Breast epithelium (tissue), 4 donors: ENCODE data around the gene NEK5. TPM values are rescaled to one million over a fixed set of nuclear protein-coding genes. Genes with fewer than 3 reads are reported as not detected.
"Not testable (repeated sequence)": the region's sequence is repeated elsewhere in the genome, so short reads cannot be mapped to it uniquely, and the experiment has no call there.

Experiments
- DNase-seq, 2 donors: peaks; one replicate each; pipeline ENCODE4 v3.0.0-alpha.2; 2019; ENCODE audit warnings: low spot score in 2 of 2
- H3K27ac ChIP-seq, 2 donors: fragments of 200-600 bp; sonication (generic) in 1 of 2; one replicate each; pipeline ENCODE4 v1.5.1; 2016 to 2019; ENCODE audit warnings: mild to moderate bottlenecking in 1 of 2
- H3K27me3 ChIP-seq, 2 donors: fragments of 200-600 bp; sonication (generic) in 1 of 2; one replicate each; pipeline versions ENCODE4 v1.5.1 to v1.6.0; 2017 to 2019; ENCODE audit warnings: control low read depth in 1 of 2, mild to moderate bottlenecking in 1 of 2
- H3K36me3 ChIP-seq: fragments of 200-600 bp; one replicate; pipeline ENCODE4 v1.5.1; 2019
- H3K4me1 ChIP-seq, 2 donors: fragments of 200-600 bp; sonication (generic); one replicate each; pipeline ENCODE4 v1.5.1; 2016 to 2019; ENCODE audit warnings: control low read depth in 1 of 2
- H3K4me3 ChIP-seq, 3 donors: fragments of 200-600 bp; sonication (generic); 1 replicate in 2 of 3; 2 replicates in 1 of 3; pipeline ENCODE4 v1.5.1; 2016 to 2019; ENCODE audit warnings: mild to moderate bottlenecking in 3 of 3, moderate library complexity in 2 of 3
- H3K9me3 ChIP-seq, 2 donors: fragments of 200-600 bp; sonication (generic) in 1 of 2; one replicate each; pipeline ENCODE4 v1.5.1; 2016 to 2019; ENCODE audit warnings: control low read depth in 1 of 2
- CTCF ChIP-seq, 3 donors: fragments of 450-650 bp; IDR thresholded peaks; one replicate each; pipeline ENCODE4 v1.5.1; 2016 to 2017; ENCODE audit warnings: antibody characterized with exemption in 3 of 3, mild to moderate bottlenecking in 3 of 3, moderate library complexity in 3 of 3
- POLR2A ChIP-seq: fragments of 450-650 bp; IDR thresholded peaks from one replicate; pipeline ENCODE4 v1.6.1; 2016; ENCODE audit warnings: antibody characterized with exemption, mild to moderate bottlenecking, moderate library complexity
- POLR2AphosphoS5 ChIP-seq, 3 donors: sonication (generic); formaldehyde crosslinking; IDR thresholded peaks; one replicate each; pipeline ENCODE4 v1.6.1; 2017; ENCODE audit warnings: antibody characterized with exemption in 3 of 3
- intact Hi-C: fragments of 100-400 bp; cut with DNase I; formaldehyde crosslinking; loops from one replicate; pipeline ENCODE4 v1.15.1; 2023; ENCODE audit warnings: low total_unique reads
- total RNA-seq, 3 donors: library from RNA; depleted of rRNA; stranded (reverse); fragments of >200 nt; gene quantifications; one replicate each; pipeline ENCODE4 v1.1.0, GENCODE V29; 2016

NEK5 gene
- total RNA-seq, 3 donors from 2014 or later = 0.16 to 2.9 (median 0.98) TPM

- TF ChIP-seq POLR2AphosphoS5 (IDR thresholded peaks at IDR 0.05) (no peak), POLR2A (no peak), CTCF (IDR thresholded peaks at IDR 0.05) (no peak)
- Histone ChIP-seq H3K36me3 (no peaks in the 10 kb centered on the region), H3K9me3 (no peaks in the 10 kb centered on the region), H3K27ac (no peak overlapping the region), H3K27me3 (no peaks in the 10 kb centered on the region), H3K4me1 (no peaks in the 10 kb centered on the region), H3K4me3 (no peak overlapping the region)
- intact Hi-C loops = no loop called here
- DNase-seq = no peak
These were observed 36.8 kb downstream of the NEK5 start for GRCh38 chr13:52092087-52092486.

- Histone ChIP-seq H3K9me3 (no peaks in the 10 kb centered on the region), H3K27ac (no peak overlapping the region), H3K36me3 (no peaks in the 10 kb centered on the region), H3K4me3 (no peak overlapping the region), H3K27me3 (no peaks in the 10 kb centered on the region), H3K4me1 (no peaks in the 10 kb centered on the region)
- DNase-seq = no peak
- intact Hi-C loops = no loop called here
- TF ChIP-seq POLR2AphosphoS5 (IDR thresholded peaks at IDR 0.05) = no peak
- no peak for TF ChIP-seq POLR2A
- TF ChIP-seq CTCF (IDR thresholded peaks at IDR 0.05) = no peak
These were observed 37.4 kb downstream of the NEK5 start for GRCh38 chr13:52091473-52091872.

- no peak for TF ChIP-seq POLR2AphosphoS5 (IDR thresholded peaks at IDR 0.05)
- TF ChIP-seq POLR2A = no peak
- no peak for TF ChIP-seq CTCF (IDR thresholded peaks at IDR 0.05)
- Histone ChIP-seq H3K27ac (no peak overlapping the region), H3K36me3 (no peaks in the 10 kb centered on the region), H3K9me3 (no peaks in the 10 kb centered on the region), H3K4me1 (no peaks in the 10 kb centered on the region), H3K4me3 (no peak overlapping the region), H3K27me3 (no peaks in the 10 kb centered on the region)
- intact Hi-C loops = no loop called here
- no peak for DNase-seq
These were observed 43.5 kb downstream of the NEK5 start for GRCh38 chr13:52085421-52085820.

GRCh38 chr13:52084981-52085380 lies 43.9 kb downstream of the NEK5 start:
- H3K4me1 ChIP-seq, H3K4me3 ChIP-seq, H3K27ac ChIP-seq, H3K9me3 ChIP-seq, H3K36me3 ChIP-seq, intact Hi-C loops, DNase-seq, H3K27me3 ChIP-seq: not testable (repeated sequence)

GRCh38 chr13:52082601-52083000 lies 46.3 kb downstream of the NEK5 start:
- Histone ChIP-seq H3K27me3 (no peaks in the 10 kb centered on the region), H3K9me3 (no peaks in the 10 kb centered on the region), H3K4me3 (no peak overlapping the region), H3K36me3 (no peaks in the 10 kb centered on the region), H3K27ac (no peak overlapping the region), H3K4me1 (no peaks in the 10 kb centered on the region)
- intact Hi-C loops = no loop called here
- no peak for DNase-seq
- TF ChIP-seq POLR2A (no peak), POLR2AphosphoS5 (IDR thresholded peaks at IDR 0.05) (no peak), CTCF (IDR thresholded peaks at IDR 0.05) (no peak)

GRCh38 chr13:52079891-52080290 lies 49.0 kb downstream of the NEK5 start:
- H3K4me1 ChIP-seq, DNase-seq, H3K27me3 ChIP-seq, intact Hi-C loops, H3K4me3 ChIP-seq, H3K9me3 ChIP-seq, H3K36me3 ChIP-seq, H3K27ac ChIP-seq: not testable (repeated sequence)
